Fibroblast of villous mesenchyme (primary cell): ENCODE results near the gene TJP1. TPM values are rescaled to one million over a fixed set of nuclear protein-coding genes. Genes with fewer than 3 reads are reported as not detected.
"Not testable (repeated sequence)": the region's sequence is repeated elsewhere in the genome, so short reads cannot be mapped to it uniquely, and the experiment has no call there.

Experiments
- DNase-seq: peaks from one replicate; pipeline ENCODE4 v3.0.0-alpha.2; 2010; ENCODE audit warnings: low read depth
- H3K4me3 ChIP-seq: 2 replicates; pipeline ENCODE4 v1.5.1; 2011; ENCODE audit warnings: low read depth, mild to moderate bottlenecking, low read length
- total RNA-seq: library from RNA; depleted of rRNA; stranded (reverse); fragments of >200 nt; gene quantifications from 2 replicates; pipeline ENCODE4 v1.2.3, GENCODE V29; 2012
- TF ChIP-seq, protein P1 (sequence below): IDR thresholded peaks from 2 replicates; pipeline ENCODE4 v1.5.1; 2012; ENCODE audit warnings: low read depth, mild to moderate bottlenecking, low read length; ENCODE audit not compliant: insufficient read depth

Gene TJP1
- total RNA-seq, 1 donor, result 103 TPM

GRCh38 chr15:29674661-29675533, 147.4 kb downstream of the TJP1 start:
- TF ChIP-seq, protein P1, sequence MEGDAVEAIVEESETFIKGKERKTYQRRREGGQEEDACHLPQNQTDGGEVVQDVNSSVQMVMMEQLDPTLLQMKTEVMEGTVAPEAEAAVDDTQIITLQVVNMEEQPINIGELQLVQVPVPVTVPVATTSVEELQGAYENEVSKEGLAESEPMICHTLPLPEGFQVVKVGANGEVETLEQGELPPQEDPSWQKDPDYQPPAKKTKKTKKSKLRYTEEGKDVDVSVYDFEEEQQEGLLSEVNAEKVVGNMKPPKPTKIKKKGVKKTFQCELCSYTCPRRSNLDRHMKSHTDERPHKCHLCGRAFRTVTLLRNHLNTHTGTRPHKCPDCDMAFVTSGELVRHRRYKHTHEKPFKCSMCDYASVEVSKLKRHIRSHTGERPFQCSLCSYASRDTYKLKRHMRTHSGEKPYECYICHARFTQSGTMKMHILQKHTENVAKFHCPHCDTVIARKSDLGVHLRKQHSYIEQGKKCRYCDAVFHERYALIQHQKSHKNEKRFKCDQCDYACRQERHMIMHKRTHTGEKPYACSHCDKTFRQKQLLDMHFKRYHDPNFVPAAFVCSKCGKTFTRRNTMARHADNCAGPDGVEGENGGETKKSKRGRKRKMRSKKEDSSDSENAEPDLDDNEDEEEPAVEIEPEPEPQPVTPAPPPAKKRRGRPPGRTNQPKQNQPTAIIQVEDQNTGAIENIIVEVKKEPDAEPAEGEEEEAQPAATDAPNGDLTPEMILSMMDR, result no peak
- peak; percentile 58 for DNase-seq

GRCh38 chr15:29672923-29673809, 149.1 kb downstream of the TJP1 start:
- TF ChIP-seq, protein P1, result no peak
- no peak overlapping the region for H3K4me3 ChIP-seq
- peak; percentile 48 for DNase-seq

More at GRCh38 chr15:29674661-29675533, 147.4 kb downstream of the TJP1 start:
- H3K4me3 ChIP-seq, result peak overlapping the region; percentile 65

DNA sequence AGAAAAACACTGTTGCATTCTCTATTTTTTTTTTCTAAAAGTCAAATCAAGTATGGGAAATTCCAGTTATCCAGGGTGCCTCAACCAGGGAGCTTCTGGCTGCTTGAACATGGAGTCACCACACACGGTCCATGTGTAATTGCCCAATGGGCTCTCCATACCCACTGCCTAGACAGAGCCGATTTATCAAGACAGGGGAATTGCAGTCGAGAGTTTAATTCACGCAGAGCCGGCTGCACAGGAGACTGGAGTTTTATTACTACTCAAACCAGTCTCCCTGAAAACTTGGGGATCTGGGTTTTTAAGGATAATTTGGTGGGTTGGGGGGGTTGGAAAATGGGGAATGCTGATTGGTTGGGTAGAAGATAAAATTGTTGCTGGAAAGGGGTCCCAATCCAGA, 149.8 kb downstream of the TJP1 start:
- no peak overlapping the region for H3K4me3 ChIP-seq
- no peak for DNase-seq
- TF ChIP-seq, protein P1, result no peak

DNA sequence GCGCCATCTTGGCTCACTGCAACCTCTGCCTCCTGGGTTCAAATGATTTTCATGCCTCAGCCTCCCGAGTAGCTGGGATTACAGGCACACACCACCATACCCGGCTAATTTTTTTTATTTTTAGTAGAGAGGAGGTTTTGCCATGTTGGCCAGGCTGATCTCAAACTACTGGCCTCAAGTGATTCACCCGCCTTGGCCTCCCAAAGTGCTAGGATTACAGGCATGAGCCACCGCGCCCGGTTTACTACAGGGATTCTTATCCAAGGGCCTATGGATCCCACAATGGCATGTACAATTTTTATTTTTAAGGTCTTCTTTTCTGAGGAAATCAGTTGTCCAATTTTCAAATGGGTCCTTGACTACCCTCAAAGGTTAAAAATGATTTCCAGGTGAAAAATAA, 150.2 kb downstream of the TJP1 start:
- not testable (repeated sequence) for H3K4me3 ChIP-seq, DNase-seq

GRCh38 chr15:29670998-29671981, 151.0 kb downstream of the TJP1 start:
- TF ChIP-seq, protein P1, result no peak
- no peak overlapping the region for H3K4me3 ChIP-seq
- no peak for DNase-seq

DNA sequence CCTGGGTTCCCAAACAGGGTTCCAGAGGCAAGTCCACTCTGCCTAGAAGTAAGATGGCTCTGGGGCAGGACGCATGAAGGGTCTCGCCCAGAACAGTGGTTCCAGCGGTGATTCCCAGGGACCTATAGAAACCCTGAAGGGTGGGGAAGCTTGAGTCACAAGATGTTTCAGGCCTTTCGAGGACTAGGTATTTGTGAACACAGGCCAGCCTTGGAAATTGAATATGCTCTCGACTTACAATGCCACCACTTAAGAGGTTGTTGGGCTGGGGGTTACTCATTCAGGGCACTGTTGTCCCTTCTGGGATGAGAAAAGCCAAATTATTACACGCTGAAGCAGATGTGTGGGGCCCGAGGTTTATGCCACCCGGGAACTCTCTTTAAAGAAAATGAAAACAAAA, 152.0 kb downstream of the TJP1 start:
- no peak for DNase-seq
- TF ChIP-seq, protein P1, result no peak
- H3K4me3 ChIP-seq, result no peak overlapping the region
